Stimulated activated naive CD4-positive, alpha-beta T cell treated with Interleukin-2 at 50 U/mL for 16 hours (primary cell): ENCODE measurements around the gene DENND2D.
"Not testable (repeated sequence)": the region's sequence is repeated elsewhere in the genome, so short reads cannot be mapped to it uniquely, and the experiment has no call there.

Experiments used
- DNase-seq: peaks from one replicate; lab custom pipeline; 2025; lab: John Stamatoyannopoulos, UW

DENND2D gene

GRCh38 chr1:111221633-111222291 is 21.3 kb upstream of the DENND2D start:
- DNase-seq, result peak; percentile 45

GRCh38 chr1:111221276-111221632 is 20.8 kb upstream of the DENND2D start:
- DNase-seq, result no peak

- no peak for DNase-seq
Observed at GRCh38 chr1:111220302-111220890, 19.9 kb upstream of the DENND2D start.

- DNase-seq, result peak; percentile 50
Observed at GRCh38 chr1:111219557-111220286, 19.3 kb upstream of the DENND2D start.

- DNase-seq, result no peak
Observed at GRCh38 chr1:111218701-111219556, 18.5 kb upstream of the DENND2D start.

- no peak for DNase-seq
Observed at GRCh38 chr1:111217183-111217910, 16.9 kb upstream of the DENND2D start.

GRCh38 chr1:111216751-111217150 is 16.3 kb upstream of the DENND2D start:
- DNase-seq, result no peak

- DNase-seq, result not testable (repeated sequence)
Observed at GRCh38 chr1:111215285-111215684, 14.8 kb upstream of the DENND2D start.

GRCh38 chr1:111214884-111215283 is 14.4 kb upstream of the DENND2D start:
- DNase-seq, result peak; percentile 50

GRCh38 chr1:111214074-111214801 is 13.8 kb upstream of the DENND2D start:
- no peak for DNase-seq

- DNase-seq, result no peak
Observed at GRCh38 chr1:111213412-111213811, 13.0 kb upstream of the DENND2D start.

- no peak for DNase-seq
Observed at GRCh38 chr1:111212634-111213335, 12.3 kb upstream of the DENND2D start.

GRCh38 chr1:111211921-111212320 is 11.5 kb upstream of the DENND2D start:
- no peak for DNase-seq

- DNase-seq, result no peak
Observed at GRCh38 chr1:111209622-111210021, 9.2 kb upstream of the DENND2D start.

- no peak for DNase-seq
Observed at GRCh38 chr1:111208921-111209320, 8.5 kb upstream of the DENND2D start.

GRCh38 chr1:111205714-111206050 is 5.2 kb upstream of the DENND2D start:
- no peak for DNase-seq

GRCh38 chr1:111204983-111205713 is 4.7 kb upstream of the DENND2D start:
- DNase-seq, result no peak

- peak; percentile 69 for DNase-seq
Observed at GRCh38 chr1:111204201-111204982, 3.9 kb upstream of the DENND2D start.

GRCh38 chr1:111203681-111204200 is 3.3 kb upstream of the DENND2D start:
- DNase-seq, result peak; percentile 80
